Activated CD4-positive, alpha-beta T cell treated with anti-CD3 and anti-CD28 coated beads, Interleukin-2, amount 50 U/mL, for 4 hours (primary cell): Measurements from ENCODE around the gene KEL.

Source experiments
- DNase-seq, 2 experiments: peaks; one replicate each; pipeline ENCODE4 v3.0.0-alpha.2; 2020

KEL gene

GRCh38 chr7:142896741-142897379, 65.3 kb downstream of the KEL start:
- no peak for DNase-seq

- no peak for DNase-seq
Measured at GRCh38 chr7:142896151-142896550, 66.0 kb downstream of the KEL start.

GRCh38 chr7:142894985-142895593, 67.1 kb downstream of the KEL start:
- DNase-seq, result no peak

GRCh38 chr7:142894112-142894984, 67.8 kb downstream of the KEL start:
- no peak for DNase-seq

- no peak for DNase-seq
Measured at GRCh38 chr7:142892951-142893350, 69.2 kb downstream of the KEL start.

- DNase-seq, result no peak
Measured at GRCh38 chr7:142891490-142892082, 70.6 kb downstream of the KEL start.
